ENCODE results near the gene RER1.

RER1 gene

GRCh38 chr1:2418791-2419320, 27.2 kb downstream of the RER1 start:
- TF ChIP-seq, protein P1, sequence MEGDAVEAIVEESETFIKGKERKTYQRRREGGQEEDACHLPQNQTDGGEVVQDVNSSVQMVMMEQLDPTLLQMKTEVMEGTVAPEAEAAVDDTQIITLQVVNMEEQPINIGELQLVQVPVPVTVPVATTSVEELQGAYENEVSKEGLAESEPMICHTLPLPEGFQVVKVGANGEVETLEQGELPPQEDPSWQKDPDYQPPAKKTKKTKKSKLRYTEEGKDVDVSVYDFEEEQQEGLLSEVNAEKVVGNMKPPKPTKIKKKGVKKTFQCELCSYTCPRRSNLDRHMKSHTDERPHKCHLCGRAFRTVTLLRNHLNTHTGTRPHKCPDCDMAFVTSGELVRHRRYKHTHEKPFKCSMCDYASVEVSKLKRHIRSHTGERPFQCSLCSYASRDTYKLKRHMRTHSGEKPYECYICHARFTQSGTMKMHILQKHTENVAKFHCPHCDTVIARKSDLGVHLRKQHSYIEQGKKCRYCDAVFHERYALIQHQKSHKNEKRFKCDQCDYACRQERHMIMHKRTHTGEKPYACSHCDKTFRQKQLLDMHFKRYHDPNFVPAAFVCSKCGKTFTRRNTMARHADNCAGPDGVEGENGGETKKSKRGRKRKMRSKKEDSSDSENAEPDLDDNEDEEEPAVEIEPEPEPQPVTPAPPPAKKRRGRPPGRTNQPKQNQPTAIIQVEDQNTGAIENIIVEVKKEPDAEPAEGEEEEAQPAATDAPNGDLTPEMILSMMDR (IDR thresholded peaks at IDR 0.05; ENCODE audit: insufficient read depth, low read depth, low read length, missing control alignments) = no peak
- H3K4me3 ChIP-seq (ENCODE audit: low read depth, low read length) = no peak overlapping the region
- DNase-seq (ENCODE audit: low read depth) = no peak

- no peak overlapping the region for H3K4me3 ChIP-seq (ENCODE audit: low read depth, low read length)
- TF ChIP-seq, protein P1 (IDR thresholded peaks at IDR 0.05; ENCODE audit: insufficient read depth, low read depth, low read length, missing control alignments) = no peak
- DNase-seq (ENCODE audit: low read depth) = no peak
Observed at GRCh38 chr1:2419416-2419815, 27.8 kb downstream of the RER1 start.

GRCh38 chr1:2422523-2422922, 30.9 kb downstream of the RER1 start:
- no peak overlapping the region for H3K4me3 ChIP-seq (ENCODE audit: low read depth, low read length)
- TF ChIP-seq, protein P1 (IDR thresholded peaks at IDR 0.05; ENCODE audit: insufficient read depth, low read depth, low read length, missing control alignments) = no peak
- DNase-seq (ENCODE audit: low read depth) = no peak

DNA sequence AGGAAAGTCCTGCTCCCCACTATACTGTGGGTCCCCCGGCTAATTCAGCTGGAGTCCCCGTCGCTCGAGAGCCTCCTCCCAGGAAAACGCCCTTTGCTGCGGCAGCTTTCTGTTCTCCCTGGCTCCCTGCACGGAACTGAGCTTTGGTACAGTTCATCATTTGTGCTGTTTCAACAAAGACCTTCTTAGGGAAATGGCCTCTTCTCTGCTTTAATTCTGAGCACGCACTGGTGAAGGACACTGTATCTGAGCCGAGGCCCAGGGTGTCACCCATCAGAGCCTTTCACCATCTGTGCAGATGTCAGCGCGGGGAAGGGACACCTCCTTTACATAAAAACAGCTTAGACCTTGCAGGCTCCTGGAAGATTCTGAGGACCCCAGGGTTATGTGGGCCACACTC, 34.3 kb downstream of the RER1 start:
- TF ChIP-seq, protein P1 (IDR thresholded peaks at IDR 0.05; ENCODE audit: insufficient read depth, low read depth, low read length, missing control alignments) = no peak
- H3K4me3 ChIP-seq (ENCODE audit: low read depth, low read length) = no peak overlapping the region
- no peak for DNase-seq (ENCODE audit: low read depth)

GRCh38 chr1:2426540-2426939, 34.9 kb downstream of the RER1 start:
- TF ChIP-seq, protein P1 (IDR thresholded peaks at IDR 0.05; ENCODE audit: insufficient read depth, low read depth, low read length, missing control alignments) = no peak
- DNase-seq (ENCODE audit: low read depth) = no peak
- H3K4me3 ChIP-seq (ENCODE audit: low read depth, low read length) = no peak overlapping the region

DNA sequence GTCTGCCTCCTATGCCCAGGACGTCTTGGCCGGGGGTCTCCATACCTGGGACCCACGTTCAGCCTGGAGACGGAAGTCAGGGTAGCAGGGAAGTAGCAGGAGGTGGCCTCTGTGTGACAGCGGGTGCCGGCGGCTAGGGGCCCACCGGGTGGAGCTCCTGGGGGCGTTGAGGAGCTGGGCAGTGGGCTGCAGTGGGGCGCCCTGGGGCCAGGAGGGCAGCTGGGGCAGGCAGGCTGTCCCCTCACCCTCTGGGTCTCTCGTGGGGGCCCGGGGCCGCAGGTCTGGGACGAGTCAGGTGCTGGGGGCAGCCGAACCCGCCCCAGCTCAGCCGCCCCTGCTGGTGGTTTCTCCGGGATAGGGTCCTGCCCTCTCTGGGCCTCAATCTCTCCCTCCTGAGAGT, 35.4 kb downstream of the RER1 start:
- no peak for DNase-seq (ENCODE audit: low read depth)
- H3K4me3 ChIP-seq (ENCODE audit: low read depth, low read length) = no peak overlapping the region
- TF ChIP-seq, protein P1 (IDR thresholded peaks at IDR 0.05; ENCODE audit: insufficient read depth, low read depth, low read length, missing control alignments) = no peak

DNA sequence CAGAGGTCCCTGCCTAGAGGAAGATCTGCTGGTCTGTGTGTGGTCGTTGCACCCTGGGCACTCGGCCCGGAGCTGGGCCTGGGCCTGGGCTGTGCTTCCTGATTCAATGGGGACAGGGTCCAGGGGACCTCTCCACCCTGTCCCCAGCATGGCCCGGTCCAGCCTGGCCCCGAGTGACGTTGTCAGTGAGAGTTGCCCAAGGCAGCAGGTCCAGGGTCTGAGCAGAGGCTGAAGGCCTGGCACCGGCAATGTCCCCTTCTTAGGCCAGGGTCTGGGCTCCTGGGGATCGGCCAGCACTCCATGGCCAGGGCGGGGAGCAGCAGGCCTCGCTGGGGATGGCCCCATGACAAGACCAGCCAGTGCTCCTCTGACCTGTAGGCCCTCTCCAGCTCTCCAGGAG, 36.3 kb downstream of the RER1 start:
- H3K4me3 ChIP-seq (ENCODE audit: low read depth, low read length) = no peak overlapping the region
- TF ChIP-seq, protein P1 (IDR thresholded peaks at IDR 0.05; ENCODE audit: insufficient read depth, low read depth, low read length, missing control alignments) = no peak
- DNase-seq (ENCODE audit: low read depth) = no peak
